ENCODE data around the gene PMPCA.

GRCh38 chr9:136436055-136436634 is 25.7 kb downstream of the PMPCA start:
- TF ChIP-seq BHLHE40 (IDR thresholded peaks at IDR 0.05; ENCODE audit: borderline replicate concordance): no peak
- no peak for TF ChIP-seq ELF4 (IDR thresholded peaks at IDR 0.05)
- no peak for TF ChIP-seq TARDBP (IDR thresholded peaks at IDR 0.05)
- TF ChIP-seq FOXM1 (IDR thresholded peaks at IDR 0.05; ENCODE audit: borderline replicate concordance): no peak
- TF ChIP-seq SUZ12 (IDR thresholded peaks at IDR 0.05): no peak

Measured in HEK293T (cell line).